ENCODE results near the gene MAFG.

Gene MAFG

GRCh38 chr17:81939881-81940385 lies 12.4 kb upstream of the MAFG start:
- no peak for DNase-seq (ENCODE audit: low read depth)

- no peak for DNase-seq (ENCODE audit: low read depth)
Observed at GRCh38 chr17:81939218-81939617, 11.7 kb upstream of the MAFG start.

DNA sequence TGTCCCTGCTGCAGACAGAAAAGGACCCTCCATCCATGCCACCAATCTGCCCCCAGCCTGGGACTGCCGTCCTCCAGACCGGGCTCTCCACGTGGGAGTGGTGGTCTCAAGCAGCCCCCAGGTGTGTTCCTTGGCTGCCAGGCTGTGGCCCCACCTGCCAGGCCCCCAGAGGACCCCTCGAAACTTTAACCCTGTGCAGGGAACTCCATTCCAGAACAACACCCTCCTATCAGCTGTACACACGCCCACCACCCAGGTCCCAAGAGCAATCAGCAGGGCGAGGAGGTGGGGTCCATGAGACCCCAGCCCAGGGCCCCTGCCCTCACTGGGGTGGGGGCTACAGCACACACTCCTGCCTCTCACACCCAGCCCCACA lies 8.2 kb upstream of the MAFG start:
- DNase-seq (ENCODE audit: low read depth), result no peak

DNA sequence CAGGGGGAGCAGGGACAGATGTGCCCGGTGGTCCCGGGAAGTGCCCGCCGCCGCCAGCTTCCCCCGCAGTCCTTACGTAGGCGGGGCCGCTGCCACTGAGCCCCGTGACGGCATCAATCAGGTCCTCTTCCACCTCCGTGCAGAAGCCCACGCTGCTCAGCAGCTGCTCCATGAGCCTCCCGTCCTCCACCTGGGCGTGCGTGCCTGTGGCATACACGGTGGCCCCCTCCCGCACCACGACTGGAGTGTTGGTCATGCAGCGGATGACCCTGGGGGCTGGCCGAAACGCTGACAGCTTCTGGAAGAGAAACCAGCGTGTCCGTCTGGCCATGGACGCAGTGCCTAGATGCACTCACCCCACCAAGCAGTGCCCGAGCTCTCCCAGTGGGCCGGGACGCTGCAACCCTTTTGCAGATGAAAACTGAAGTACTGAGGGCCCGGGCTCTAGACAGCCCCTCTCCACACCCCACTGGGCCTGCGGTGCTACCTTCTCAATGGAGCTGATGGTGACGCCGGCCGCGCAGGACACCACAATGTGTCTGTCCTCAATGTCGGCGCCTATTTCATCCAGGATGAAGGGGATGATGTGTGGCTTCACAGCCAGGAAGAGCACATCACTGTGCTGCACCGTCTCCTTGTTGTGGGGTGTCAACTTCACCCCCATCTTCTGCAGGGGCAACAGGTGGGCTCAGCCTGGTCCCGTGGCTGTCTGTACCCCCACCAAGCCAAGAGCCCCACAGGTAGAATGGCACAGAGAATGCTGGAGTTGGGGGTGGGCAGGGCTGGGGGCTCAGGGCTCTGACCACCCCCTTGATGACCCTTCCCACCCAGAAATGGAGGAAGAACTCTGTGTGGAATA lies 7.5 kb upstream of the MAFG start:
- no peak for DNase-seq (ENCODE audit: low read depth)

DNA sequence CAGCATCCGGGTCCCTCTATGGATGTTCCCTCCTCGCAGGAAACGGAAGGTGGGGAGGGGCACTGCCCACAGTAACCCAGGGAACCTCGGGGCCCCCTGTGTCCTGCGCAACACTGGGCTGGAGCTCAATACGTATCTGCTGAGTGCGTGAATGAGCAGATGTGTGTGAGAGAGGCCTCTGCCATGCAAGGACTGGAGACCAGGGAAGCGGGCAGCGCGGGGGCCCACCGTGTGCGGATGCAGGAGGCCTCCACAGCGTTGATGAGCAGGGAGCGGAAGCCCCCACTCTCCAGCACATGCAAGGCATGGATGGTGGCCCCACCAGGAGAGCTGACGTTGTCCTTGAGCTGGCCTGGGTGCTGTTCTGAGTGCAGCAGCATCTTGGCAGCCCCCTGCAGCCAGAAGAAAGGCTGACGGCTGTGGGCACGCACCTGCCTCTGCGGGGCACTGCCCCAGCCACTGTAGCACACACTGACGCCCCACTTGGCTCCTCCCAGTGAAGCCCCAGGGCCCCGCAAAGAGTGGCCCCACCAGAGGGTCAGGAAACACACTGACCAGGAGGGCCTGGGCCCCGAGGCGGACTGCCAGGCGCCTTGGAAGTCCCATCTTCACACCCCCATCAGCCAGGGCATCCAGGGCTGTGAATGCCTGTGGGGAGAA lies 6.7 kb upstream of the MAFG start:
- no peak for DNase-seq (ENCODE audit: low read depth)

GRCh38 chr17:81933178-81933699 lies 5.7 kb upstream of the MAFG start:
- no peak for DNase-seq (ENCODE audit: low read depth)

DNA sequence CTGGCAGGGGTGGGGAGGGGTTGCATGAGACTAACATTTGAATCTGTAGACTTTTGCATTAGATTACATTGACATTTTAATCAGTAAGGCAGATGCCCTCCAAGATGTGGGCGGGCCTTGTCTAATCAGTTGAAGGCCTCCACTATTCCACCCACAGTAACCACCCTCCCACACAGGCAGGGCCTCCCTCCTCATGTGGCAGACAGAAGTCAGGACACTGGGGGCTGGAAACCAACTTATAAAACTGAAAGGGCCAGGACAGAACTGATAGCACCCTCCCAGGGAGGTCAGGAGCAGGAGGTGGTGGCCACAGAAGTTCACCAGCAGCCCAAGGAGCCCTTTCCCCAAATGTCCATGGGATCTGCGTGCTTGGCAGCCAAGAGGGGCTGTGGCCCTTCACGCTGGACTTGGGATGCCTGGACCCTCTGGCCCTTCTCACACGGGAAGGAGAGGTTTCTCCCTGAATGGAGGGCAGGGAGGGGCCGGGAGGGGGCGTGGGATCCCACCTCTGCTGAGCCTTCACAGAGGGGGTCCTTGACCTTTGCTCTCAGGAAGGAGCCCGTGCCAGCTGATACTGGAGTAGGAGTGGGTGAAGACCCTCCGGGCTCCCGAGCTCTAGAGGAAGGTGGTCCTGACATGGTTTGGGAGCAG lies 4.9 kb upstream of the MAFG start:
- no peak for DNase-seq (ENCODE audit: low read depth)

GRCh38 chr17:81931557-81932332 lies 4.2 kb upstream of the MAFG start:
- DNase-seq (ENCODE audit: low read depth), result no peak

GRCh38 chr17:81931189-81931556 lies 3.6 kb upstream of the MAFG start:
- DNase-seq (ENCODE audit: low read depth), result no peak

DNA sequence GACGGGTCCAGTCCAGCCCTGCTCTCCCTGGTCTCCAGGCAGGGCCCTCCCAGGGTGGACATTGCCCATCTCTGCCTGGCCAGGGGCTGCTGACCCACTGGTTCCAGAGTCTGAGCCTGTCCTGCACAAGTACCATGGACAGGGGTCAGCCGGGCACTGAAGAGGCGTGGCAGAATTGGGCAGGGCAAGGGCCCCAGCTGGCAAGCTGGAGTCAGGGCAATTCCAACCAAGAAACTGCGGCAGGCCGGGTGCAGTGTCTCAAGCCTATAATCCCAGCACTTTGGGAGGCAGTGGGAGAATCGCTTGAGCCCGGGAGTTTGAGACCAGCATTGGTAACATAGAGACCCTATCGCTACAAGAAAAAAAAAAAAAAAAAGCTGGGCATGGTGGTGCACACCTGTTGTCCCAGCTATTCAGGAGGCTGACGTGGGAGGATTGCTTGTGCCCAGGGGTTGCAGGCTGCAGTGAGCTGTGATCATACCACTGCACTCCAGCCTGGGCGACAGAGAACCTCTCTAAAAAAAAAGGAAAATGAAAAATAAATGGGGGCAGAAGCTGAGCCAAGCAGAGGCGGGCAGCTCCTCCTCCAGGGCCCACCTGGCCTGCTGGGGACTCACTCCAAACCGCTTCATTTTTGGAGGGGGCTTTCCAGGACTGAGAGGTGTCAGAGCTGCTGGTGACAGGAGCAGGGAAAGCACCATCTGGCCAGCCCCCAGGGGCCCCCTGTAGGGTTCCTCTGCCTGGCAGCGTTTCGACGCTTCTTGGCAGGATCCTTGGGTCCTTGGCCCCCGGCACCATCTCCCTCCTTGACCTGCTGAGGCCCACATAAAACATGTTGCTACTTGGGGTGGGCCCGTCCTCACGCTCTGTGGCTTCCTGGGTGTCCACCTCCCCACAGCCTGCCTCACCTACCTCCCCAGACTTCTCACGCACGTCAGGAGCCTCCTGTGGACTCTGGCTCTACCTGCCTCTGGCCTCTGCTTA lies 2.9 kb upstream of the MAFG start:
- no peak for DNase-seq (ENCODE audit: low read depth)

DNA sequence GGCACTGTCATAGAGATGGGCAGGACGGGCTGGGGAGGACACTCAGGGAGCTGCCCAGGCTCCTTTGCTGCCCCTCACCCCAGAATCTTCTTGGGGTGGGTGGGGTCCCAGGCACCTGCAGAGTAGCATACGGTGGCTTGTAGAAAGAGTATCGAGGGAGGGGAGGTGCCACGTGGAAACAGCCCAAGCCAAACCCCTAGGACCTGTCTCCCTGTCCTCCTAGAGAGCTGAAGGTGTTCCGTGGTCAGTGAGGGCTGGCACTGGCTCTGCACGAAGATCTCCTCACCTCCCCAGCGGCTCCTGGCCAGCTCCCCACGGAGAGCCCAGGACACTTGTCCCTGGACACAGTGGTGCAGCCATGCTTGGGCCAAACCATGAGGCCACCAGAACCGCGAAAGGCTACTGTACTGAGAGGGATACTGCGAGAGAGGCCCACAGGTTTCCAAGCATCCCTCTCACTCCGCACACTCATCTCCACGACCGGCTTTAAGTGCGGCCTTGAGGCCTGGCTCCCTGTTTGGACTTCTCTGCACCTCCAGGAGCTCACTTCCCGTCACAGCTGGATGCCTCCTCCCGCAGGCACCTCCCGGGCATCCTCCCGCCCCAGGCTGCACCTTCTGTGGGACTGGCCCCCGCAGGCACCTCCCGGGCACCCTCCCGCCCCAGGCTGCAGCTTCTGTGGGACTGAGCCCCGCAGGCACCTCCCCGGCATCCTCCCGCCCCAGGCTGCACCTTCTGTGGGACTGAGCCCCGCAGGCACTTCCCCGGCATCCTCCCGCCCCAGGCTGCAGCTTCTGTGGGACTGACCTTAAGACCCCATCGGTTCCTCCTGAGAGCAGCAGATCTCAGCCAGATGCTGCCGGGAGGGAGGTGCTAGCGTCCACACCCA lies 2.0 kb upstream of the MAFG start:
- DNase-seq (ENCODE audit: low read depth), result no peak

DNA sequence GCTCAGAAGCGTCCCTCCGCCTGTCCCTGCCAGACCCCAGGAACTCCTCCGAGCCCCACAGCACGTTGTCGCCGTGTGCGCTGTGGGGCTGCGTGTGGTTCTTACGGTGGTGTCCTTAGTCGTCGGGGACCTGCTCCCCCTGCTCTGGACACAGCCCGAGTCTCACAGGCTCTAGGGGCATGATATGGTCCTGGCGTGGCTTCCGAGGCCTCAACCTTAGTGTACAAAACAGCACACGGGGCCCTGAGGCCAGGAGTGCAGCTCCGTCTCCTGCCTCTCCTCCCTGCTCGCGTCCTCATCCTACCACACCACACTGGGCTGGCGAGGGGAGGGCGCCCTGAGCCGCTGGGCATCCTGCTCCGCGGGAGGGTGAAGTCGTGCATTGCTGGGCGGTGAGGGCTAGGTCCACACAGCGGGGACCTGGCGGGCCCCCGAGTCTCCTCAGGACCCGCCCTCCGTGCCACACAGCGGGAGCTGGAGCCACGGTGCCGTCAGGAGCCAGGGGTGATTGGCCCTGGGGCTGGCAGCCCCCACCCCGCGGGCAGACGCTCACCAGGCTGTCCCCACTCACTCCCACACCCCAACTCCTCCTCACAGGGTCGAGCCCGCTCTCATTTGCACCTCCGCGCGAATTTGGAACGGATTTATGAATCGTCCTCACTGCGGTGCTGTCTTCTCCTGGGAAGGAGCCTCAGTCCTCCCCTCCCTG lies 1.2 kb upstream of the MAFG start:
- DNase-seq (ENCODE audit: low read depth), result peak; percentile 29

GRCh38 chr17:81927152-81927652 lies 333 bp downstream of the MAFG start:
- DNase-seq (ENCODE audit: low read depth), result no peak

DNA sequence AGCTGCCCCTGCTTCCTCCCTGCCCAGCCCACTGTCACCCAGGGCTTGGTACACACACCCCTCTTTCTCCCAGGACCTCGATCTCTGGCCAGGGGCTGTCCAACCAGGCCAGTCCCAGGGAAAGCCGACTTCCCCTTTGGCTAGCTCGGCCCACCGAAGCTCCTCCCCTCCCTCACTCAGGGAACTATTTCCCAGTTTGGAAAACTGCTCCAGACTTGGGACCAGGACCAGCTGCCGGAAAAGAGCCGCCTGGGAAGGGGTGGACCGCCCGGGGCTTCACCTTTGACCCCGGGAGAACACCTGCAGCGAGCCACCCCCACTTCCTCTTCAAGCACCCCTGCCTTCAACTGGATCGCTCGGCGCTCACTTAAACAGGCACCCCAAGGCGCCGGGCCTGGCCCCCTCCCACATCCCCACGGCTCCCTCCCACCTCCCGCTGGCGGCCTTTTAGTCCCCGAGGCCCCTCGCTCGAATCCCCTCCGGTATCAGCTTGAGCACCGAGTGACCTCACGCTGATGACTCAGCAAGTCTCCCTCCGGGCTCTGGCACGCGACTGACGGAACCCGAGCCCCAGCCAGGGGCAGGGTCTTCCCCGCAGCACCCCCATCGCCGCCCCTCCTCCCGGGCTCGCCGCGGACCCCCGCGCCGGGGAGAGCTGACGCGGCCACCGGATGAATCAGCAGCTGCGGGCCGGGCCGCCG lies 934 bp downstream of the MAFG start:
- peak; percentile 90 for DNase-seq (ENCODE audit: low read depth)

- no peak for DNase-seq (ENCODE audit: low read depth)
Observed at GRCh38 chr17:81925860-81926450, 1.6 kb downstream of the MAFG start.

GRCh38 chr17:81924557-81925532 lies 2.7 kb downstream of the MAFG start:
- DNase-seq (ENCODE audit: low read depth), result no peak

Data from ELR (cell line).